ENCODE results near the gene ZRANB3. TPM values are rescaled to one million over a fixed set of nuclear protein-coding genes. Genes with fewer than 3 reads are reported as not detected.
A peak's percentile ranks its signal among the peaks of the same experiment; 100 is the strongest.

Gene ZRANB3
- total RNA-seq, 1 experiment from 2014 or later = 7.9 TPM

GRCh38 chr2:135252805-135253458, 278.1 kb downstream of the ZRANB3 start:
- no peak for DNase-seq (ENCODE audit: low read depth)

GRCh38 chr2:135248611-135249010, 282.4 kb downstream of the ZRANB3 start:
- no peak for DNase-seq (ENCODE audit: low read depth)

GRCh38 chr2:135246711-135247270, 284.2 kb downstream of the ZRANB3 start:
- DNase-seq (ENCODE audit: low read depth) = no peak

- DNase-seq (ENCODE audit: low read depth) = peak; percentile 81
Observed at GRCh38 chr2:135245071-135245470, 285.9 kb downstream of the ZRANB3 start.

GRCh38 chr2:135238651-135239050, 292.4 kb downstream of the ZRANB3 start:
- DNase-seq (ENCODE audit: low read depth) = no peak

GRCh38 chr2:135230150-135230549, 300.9 kb downstream of the ZRANB3 start:
- no peak for DNase-seq (ENCODE audit: low read depth)

- DNase-seq (ENCODE audit: low read depth) = no peak
Observed at GRCh38 chr2:135227386-135227785, 303.6 kb downstream of the ZRANB3 start.

GRCh38 chr2:135226961-135227360, 304.1 kb downstream of the ZRANB3 start:
- DNase-seq (ENCODE audit: low read depth) = no peak

GRCh38 chr2:135225781-135226180, 305.2 kb downstream of the ZRANB3 start:
- no peak for DNase-seq (ENCODE audit: low read depth)

GRCh38 chr2:135219226-135219625, 311.8 kb downstream of the ZRANB3 start:
- no peak for DNase-seq (ENCODE audit: low read depth)

- no peak for DNase-seq (ENCODE audit: low read depth)
Observed at GRCh38 chr2:135218426-135218825, 312.6 kb downstream of the ZRANB3 start.

- no peak for DNase-seq (ENCODE audit: low read depth)
Observed at GRCh38 chr2:135212757-135213156, 318.3 kb downstream of the ZRANB3 start.

GRCh38 chr2:135208016-135208415, 323.0 kb downstream of the ZRANB3 start:
- peak; percentile 6 for DNase-seq (ENCODE audit: low read depth)

- no peak for DNase-seq (ENCODE audit: low read depth)
Observed at GRCh38 chr2:135203944-135204343, 327.1 kb downstream of the ZRANB3 start.

- DNase-seq (ENCODE audit: low read depth) = no peak
Observed at GRCh38 chr2:135202751-135203150, 328.3 kb downstream of the ZRANB3 start.

- DNase-seq (ENCODE audit: low read depth) = no peak
Observed at GRCh38 chr2:135198481-135198880, 332.5 kb downstream of the ZRANB3 start.

GRCh38 chr2:135190799-135191198, 340.2 kb downstream of the ZRANB3 start:
- no peak for DNase-seq (ENCODE audit: low read depth)

- no peak for DNase-seq (ENCODE audit: low read depth)
Observed at GRCh38 chr2:135189148-135189547, 341.9 kb downstream of the ZRANB3 start.

- DNase-seq (ENCODE audit: low read depth) = no peak
Observed at GRCh38 chr2:135187270-135187669, 343.7 kb downstream of the ZRANB3 start.

- DNase-seq (ENCODE audit: low read depth) = no peak
Observed at GRCh38 chr2:135186054-135186453, 345.0 kb downstream of the ZRANB3 start.

- no peak for DNase-seq (ENCODE audit: low read depth)
Observed at GRCh38 chr2:135183822-135184221, 347.2 kb downstream of the ZRANB3 start.

- no peak for DNase-seq (ENCODE audit: low read depth)
Observed at GRCh38 chr2:135182601-135183000, 348.4 kb downstream of the ZRANB3 start.

- DNase-seq (ENCODE audit: low read depth) = no peak
Observed at GRCh38 chr2:135182190-135182589, 348.8 kb downstream of the ZRANB3 start.

- no peak for DNase-seq (ENCODE audit: low read depth)
Observed at GRCh38 chr2:135179689-135180088, 351.3 kb downstream of the ZRANB3 start.

All from RPMI7951 (cell line).